ENCODE data around the gene CCDC146. TPM values are rescaled to one million over a fixed set of nuclear protein-coding genes. Genes with fewer than 3 reads are reported as not detected.

The CCDC146 gene
- total and polyA plus RNA-seq, 2 of the 8 experiments (the other 6 are each of a cell fraction or from before 2014, with no cell fraction given): 0.88 to 2.4 TPM

- no peak for TF ChIP-seq CHD7 (IDR thresholded peaks at IDR 0.05; ENCODE audit: insufficient replicate concordance, low read length)
- no peak for TF ChIP-seq JUND (IDR thresholded peaks at IDR 0.05; ENCODE audit: low read length)
- TF ChIP-seq TAF1 (IDR thresholded peaks at IDR 0.05; ENCODE audit: low read depth, low read length): no peak
- no peak for TF ChIP-seq CHD1 (IDR thresholded peaks at IDR 0.05; ENCODE audit: low read depth, low read length)
- no peak for TF ChIP-seq SP2 (IDR thresholded peaks at IDR 0.05; ENCODE audit: low read length)
- TF ChIP-seq CBX5 (IDR thresholded peaks at IDR 0.05; ENCODE audit: low read depth, low read length): no peak
- no peak for TF ChIP-seq NANOG (IDR thresholded peaks at IDR 0.05; ENCODE audit: insufficient read depth, low read depth, low read length, poor library complexity, severe bottlenecking)
- no peak for TF ChIP-seq JUN (IDR thresholded peaks at IDR 0.05; ENCODE audit: low read depth, low read length)
- TF ChIP-seq POU5F1 (IDR thresholded peaks at IDR 0.05; ENCODE audit: low read depth, low read length): no peak
- no peak for TF ChIP-seq EGR1 (IDR thresholded peaks at IDR 0.05; ENCODE audit: borderline replicate concordance, low read depth, low read length)
- TF ChIP-seq RXRA (IDR thresholded peaks at IDR 0.05; ENCODE audit: insufficient read depth, low read depth, low read length): no peak
- no peak for TF ChIP-seq GTF2F1 (IDR thresholded peaks at IDR 0.05; ENCODE audit: borderline replicate concordance, low read depth, low read length)
Measured at GRCh38 chr7:77235276-77235675, 112.9 kb downstream of the CCDC146 start (continued).

Measured in H1 (cell line).